Type B pancreatic cell (in vitro differentiated cells): Measurements from ENCODE around the gene COL9A3. TPM values are rescaled to one million over a fixed set of nuclear protein-coding genes. Genes with fewer than 3 reads are reported as not detected.

ENCODE experiments used
- DNase-seq: peaks from one replicate; pipeline ENCODE4 v3.0.0; 2021; ENCODE audit warnings: mixed read lengths; ENCODE audit not compliant: unreplicated experiment; ENCODE audit errors: extremely low spot score
- H3K27ac Mint-ChIP-seq: 2 replicates; pipeline ENCODE4 v1.8.0; 2021; ENCODE audit warnings: mild to moderate bottlenecking, mixed read lengths
- H3K27me3 Mint-ChIP-seq: 2 replicates; pipeline ENCODE4 v1.8.0; 2021; ENCODE audit warnings: mixed read lengths
- H3K36me3 Mint-ChIP-seq: 2 replicates; pipeline ENCODE4 v1.8.0; 2021; ENCODE audit warnings: mixed read lengths
- H3K4me1 Mint-ChIP-seq: one replicate; pipeline ENCODE4 v1.8.0; 2021; ENCODE audit warnings: mixed read lengths; ENCODE audit not compliant: unreplicated experiment
- H3K4me3 Mint-ChIP-seq: 2 replicates; pipeline ENCODE4 v1.8.0; 2021; ENCODE audit warnings: mild to moderate bottlenecking, mixed read lengths
- H3K9me3 Mint-ChIP-seq: 2 replicates; pipeline ENCODE4 v1.8.0; 2021; ENCODE audit warnings: mixed read lengths
- CTCF ChIP-seq: fragments of 200-600 bp; sonication (generic); conservative IDR thresholded peaks from 2 replicates; pipeline ENCODE4 v1.5.0; 2021; ENCODE audit warnings: antibody characterized with exemption, mild to moderate bottlenecking
- total RNA-seq: library from RNA; stranded (reverse); gene quantifications from 2 replicates; pipeline ENCODE4 v1.2.1, GENCODE V29; 2021; ENCODE audit warnings: low replicate concordance

COL9A3 gene
- total RNA-seq, 1 donor from 2014 or later: 21.2 TPM

- H3K27me3 Mint-ChIP-seq: no peaks in the 10 kb centered on the region
- no peak overlapping the region for H3K4me3 Mint-ChIP-seq
- no peak overlapping the region for H3K27ac Mint-ChIP-seq
- H3K36me3 Mint-ChIP-seq: peaks cover 15% of the 10 kb centered on the region
- H3K4me1 Mint-ChIP-seq: peaks cover 5% of the 10 kb centered on the region
- no peaks in the 10 kb centered on the region for H3K9me3 Mint-ChIP-seq
- TF ChIP-seq CTCF: no peak
- no peak for DNase-seq
These were observed 68.4 kb downstream of the COL9A3 start for GRCh38 chr20:62885046-62885895.

GRCh38 chr20:62885896-62886708 lies 69.3 kb downstream of the COL9A3 start:
- Mint-ChIP-seq H3K4me3 (no peak overlapping the region), H3K27me3 (no peaks in the 10 kb centered on the region), H3K9me3 (no peaks in the 10 kb centered on the region), H3K27ac (no peak overlapping the region), H3K4me1 (peaks cover 5% of the 10 kb centered on the region), H3K36me3 (peaks cover 16% of the 10 kb centered on the region)
- DNase-seq: no peak
- no peak for TF ChIP-seq CTCF

- Mint-ChIP-seq H3K4me1 (peaks cover 5% of the 10 kb centered on the region), H3K27me3 (no peaks in the 10 kb centered on the region), H3K27ac (no peak overlapping the region), H3K36me3 (peaks cover 10% of the 10 kb centered on the region), H3K4me3 (no peak overlapping the region), H3K9me3 (no peaks in the 10 kb centered on the region)
- no peak for TF ChIP-seq CTCF
- DNase-seq: no peak
These were observed 69.8 kb downstream of the COL9A3 start for GRCh38 chr20:62886709-62887058.

- H3K4me3 Mint-ChIP-seq: no peak overlapping the region
- DNase-seq: no peak
- no peak overlapping the region for H3K27ac Mint-ChIP-seq
- TF ChIP-seq CTCF: no peak
- H3K36me3 Mint-ChIP-seq: peaks cover 13% of the 10 kb centered on the region
- peaks cover 5% of the 10 kb centered on the region for H3K4me1 Mint-ChIP-seq
- no peaks in the 10 kb centered on the region for H3K9me3 Mint-ChIP-seq
- H3K27me3 Mint-ChIP-seq: no peaks in the 10 kb centered on the region
These were observed 70.5 kb downstream of the COL9A3 start for GRCh38 chr20:62887152-62887859.

- no peak for DNase-seq
- Mint-ChIP-seq H3K27ac (no peak overlapping the region), H3K4me3 (no peak overlapping the region), H3K36me3 (peaks cover 13% of the 10 kb centered on the region), H3K27me3 (no peaks in the 10 kb centered on the region), H3K9me3 (no peaks in the 10 kb centered on the region), H3K4me1 (peaks cover 5% of the 10 kb centered on the region)
- TF ChIP-seq CTCF: no peak
These were observed 71.0 kb downstream of the COL9A3 start for GRCh38 chr20:62887860-62888239.
